Left colon (tissue), 2 donors: Measurements from ENCODE around the gene DICER1. TPM values are rescaled to one million over a fixed set of nuclear protein-coding genes. Genes with fewer than 3 reads are reported as not detected.
"Not testable (repeated sequence)": the region's sequence is repeated elsewhere in the genome, so short reads cannot be mapped to it uniquely, and the experiment has no call there.

ENCODE experiments used
- ATAC-seq: fragments of 200-7000 bp; cut with Tn5 transposase; one replicate; pipeline ENCODE4 v1.9.1; 2020; ENCODE audit warnings: mild to moderate bottlenecking, moderate library complexity
- DNase-seq, 2 donors: peaks; one replicate each; pipeline ENCODE4 v3.0.0-alpha.2; 2020
- intact Hi-C, 2 donors: fragments of 100-400 bp; cut with DNase I in 1 of 2; cut with micrococcal nuclease in 1 of 2; formaldehyde crosslinking; loops; one replicate each; pipeline versions ENCODE4 v1.11.2 to v1.14.0; 2022; cut with DNase I, micrococcal nuclease
- long read RNA-seq: library from polyadenylated mRNA; unstranded; transcript quantifications from one replicate; pipeline ENCODE4 v2.0.0, GENCODE V29; 2021
- total RNA-seq, 2 donors: library from RNA; stranded (reverse); fragmentation: NEBNext Ultra II Directional; extraction: Animal tissue kit (Norgen Biotek cat#: 25700); gene quantifications; one replicate each; pipeline ENCODE4 v1.2.1, GENCODE V29; 2021
- donor health status: DM: no; HTN: no; CAD: no.
- donor health status: DM: yes; HTN: yes; CAD: no.

The DICER1 gene, protein sequence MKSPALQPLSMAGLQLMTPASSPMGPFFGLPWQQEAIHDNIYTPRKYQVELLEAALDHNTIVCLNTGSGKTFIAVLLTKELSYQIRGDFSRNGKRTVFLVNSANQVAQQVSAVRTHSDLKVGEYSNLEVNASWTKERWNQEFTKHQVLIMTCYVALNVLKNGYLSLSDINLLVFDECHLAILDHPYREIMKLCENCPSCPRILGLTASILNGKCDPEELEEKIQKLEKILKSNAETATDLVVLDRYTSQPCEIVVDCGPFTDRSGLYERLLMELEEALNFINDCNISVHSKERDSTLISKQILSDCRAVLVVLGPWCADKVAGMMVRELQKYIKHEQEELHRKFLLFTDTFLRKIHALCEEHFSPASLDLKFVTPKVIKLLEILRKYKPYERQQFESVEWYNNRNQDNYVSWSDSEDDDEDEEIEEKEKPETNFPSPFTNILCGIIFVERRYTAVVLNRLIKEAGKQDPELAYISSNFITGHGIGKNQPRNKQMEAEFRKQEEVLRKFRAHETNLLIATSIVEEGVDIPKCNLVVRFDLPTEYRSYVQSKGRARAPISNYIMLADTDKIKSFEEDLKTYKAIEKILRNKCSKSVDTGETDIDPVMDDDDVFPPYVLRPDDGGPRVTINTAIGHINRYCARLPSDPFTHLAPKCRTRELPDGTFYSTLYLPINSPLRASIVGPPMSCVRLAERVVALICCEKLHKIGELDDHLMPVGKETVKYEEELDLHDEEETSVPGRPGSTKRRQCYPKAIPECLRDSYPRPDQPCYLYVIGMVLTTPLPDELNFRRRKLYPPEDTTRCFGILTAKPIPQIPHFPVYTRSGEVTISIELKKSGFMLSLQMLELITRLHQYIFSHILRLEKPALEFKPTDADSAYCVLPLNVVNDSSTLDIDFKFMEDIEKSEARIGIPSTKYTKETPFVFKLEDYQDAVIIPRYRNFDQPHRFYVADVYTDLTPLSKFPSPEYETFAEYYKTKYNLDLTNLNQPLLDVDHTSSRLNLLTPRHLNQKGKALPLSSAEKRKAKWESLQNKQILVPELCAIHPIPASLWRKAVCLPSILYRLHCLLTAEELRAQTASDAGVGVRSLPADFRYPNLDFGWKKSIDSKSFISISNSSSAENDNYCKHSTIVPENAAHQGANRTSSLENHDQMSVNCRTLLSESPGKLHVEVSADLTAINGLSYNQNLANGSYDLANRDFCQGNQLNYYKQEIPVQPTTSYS (N-terminal part only)
- total RNA-seq = 10 to 100 TPM; 49.0 to 77.3 TPM
- long read RNA-seq, partial matches to known transcripts = 14 of 24 reads
- long read RNA-seq, other reads (novel, unspliced or antisense) = 10 of 24 reads

DNA sequence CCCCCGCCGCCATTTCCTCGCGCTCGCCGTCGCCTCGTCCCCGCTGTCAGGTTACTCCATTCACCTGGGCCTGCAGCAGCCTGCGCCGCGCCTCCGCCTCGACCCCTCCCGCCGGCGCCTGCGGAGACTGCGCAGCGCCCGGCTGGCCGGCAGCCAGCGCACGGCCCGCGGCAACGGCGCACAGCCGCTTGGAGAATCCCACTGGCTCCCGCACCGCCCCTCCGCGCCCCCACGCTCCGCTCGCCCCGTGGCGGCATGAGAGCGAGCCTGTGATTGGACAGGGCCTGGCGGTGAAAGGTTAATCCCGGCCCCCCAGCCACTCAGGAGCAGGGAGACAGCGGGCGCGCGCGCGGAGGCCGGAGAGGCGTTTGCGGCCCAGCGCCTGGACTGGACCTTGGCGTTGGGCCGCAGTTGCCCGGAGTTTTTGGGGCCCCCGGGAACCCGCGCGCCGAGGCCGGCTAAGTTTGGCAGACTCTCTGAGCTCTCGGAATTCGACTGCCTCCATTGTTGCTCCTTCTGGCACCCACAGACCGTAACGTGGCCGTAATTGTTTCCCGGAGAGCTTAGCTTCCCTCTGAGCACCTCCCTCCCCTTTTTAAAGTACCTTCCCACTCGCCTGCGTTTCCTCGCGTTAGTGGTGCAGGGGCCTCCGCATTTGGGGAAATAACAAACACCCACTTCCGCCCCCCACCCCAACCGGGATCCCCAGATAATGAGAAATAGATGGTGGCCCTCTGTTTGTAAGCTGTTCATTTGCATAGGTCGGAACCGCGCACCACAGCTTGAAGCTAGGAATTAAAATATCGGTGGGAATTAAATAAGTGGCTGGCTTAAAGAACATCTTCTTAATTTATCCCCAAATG, at the start of gene DICER1:
DICER1 (minus strand) TSS at position 203 of the 863 bp plus-strand sequence. CDS start 24,071 bp downstream, outside the sequence.
- ATAC-seq = peak; percentile 89
- DNase-seq = peak; percentile 96 to 98
- intact Hi-C loops = no loop called here

DNA sequence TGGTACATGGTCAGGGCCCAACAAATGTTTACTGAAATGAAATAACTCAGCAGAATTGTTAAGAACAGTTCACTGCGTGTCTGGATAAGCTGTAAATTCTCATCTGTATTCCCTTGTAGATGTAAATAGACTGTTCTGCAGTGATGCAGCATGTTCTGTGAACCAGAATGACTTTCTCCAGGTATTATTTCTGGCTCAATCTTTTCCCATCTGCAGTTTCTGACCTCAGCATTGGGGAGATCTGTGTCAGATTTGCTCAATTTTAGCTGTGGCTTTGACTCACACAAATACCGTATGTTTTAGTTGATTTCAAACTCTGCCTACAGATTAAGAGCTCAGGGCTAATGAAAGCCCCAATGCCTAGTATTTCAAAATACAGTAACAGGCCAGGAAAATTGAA, 49.2 kb upstream of the DICER1 start:
- ATAC-seq = no peak
- intact Hi-C loops = no loop called here
- no peak for DNase-seq

DNA sequence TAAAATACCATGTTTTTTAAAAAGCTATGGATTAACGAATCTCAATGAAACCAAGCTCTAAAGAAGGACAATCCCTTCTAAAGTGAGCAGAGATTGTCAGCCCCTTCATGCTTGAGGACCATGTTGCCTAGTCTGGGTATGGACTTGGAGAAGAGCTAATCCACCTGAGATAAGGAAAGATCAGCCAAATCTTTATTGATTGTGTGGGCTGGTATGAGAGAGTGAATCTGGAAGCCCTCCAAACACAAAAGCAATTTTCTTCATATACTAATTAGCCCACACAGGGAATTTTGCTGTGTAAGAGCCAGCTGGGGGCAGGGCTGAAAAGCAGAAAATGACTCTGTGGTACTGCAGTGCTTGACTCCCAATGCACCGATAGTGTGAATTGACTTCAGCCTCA, 47.4 kb upstream of the DICER1 start:
- no peak for ATAC-seq

DNA sequence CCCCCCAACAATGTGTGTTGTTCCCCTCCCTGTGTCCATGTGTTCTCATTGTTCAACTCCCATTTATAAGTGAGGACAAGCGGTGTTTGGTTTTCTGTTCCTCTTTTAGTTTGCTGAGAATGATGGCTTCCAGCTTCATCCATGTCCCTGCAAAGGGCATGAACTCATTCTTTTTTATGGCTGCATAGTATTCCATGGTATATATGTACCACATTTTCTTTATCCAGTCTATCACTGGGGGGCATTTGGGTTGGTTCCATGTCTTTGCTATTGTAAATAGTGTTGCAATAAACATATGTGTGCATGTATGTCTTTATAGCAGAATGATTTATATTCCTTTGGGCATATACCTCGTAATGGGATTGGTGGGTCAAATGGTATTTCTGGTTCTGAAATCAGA, 44.4 kb upstream of the DICER1 start:
- ATAC-seq, DNase-seq, intact Hi-C loops: not testable (repeated sequence)

More for the DNA sequence above, 47.4 kb upstream of the DICER1 start:
- intact Hi-C loops = no loop called here
- DNase-seq = no peak

DNA sequence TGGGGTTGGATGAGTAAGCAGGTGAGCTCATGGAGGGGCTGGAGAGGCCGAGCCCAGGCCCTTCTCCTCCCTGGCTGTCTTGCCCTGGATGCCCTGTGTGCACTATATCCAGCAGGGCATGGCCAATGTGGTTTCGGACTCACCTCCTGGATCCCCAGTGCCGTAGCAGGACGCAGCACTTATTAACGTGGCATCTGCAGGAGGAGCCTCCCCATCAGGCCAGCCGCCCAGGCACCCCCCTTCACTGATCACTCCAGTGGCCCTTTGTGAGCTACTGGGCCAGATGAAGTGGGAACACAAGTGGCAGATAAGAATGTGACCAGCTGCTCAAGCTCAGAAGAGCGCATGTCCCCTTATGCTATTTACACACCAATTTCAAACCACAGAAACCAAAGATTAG, 43.1 kb upstream of the DICER1 start:
- intact Hi-C loops = no loop called here
- no peak for DNase-seq
- no peak for ATAC-seq

DNA sequence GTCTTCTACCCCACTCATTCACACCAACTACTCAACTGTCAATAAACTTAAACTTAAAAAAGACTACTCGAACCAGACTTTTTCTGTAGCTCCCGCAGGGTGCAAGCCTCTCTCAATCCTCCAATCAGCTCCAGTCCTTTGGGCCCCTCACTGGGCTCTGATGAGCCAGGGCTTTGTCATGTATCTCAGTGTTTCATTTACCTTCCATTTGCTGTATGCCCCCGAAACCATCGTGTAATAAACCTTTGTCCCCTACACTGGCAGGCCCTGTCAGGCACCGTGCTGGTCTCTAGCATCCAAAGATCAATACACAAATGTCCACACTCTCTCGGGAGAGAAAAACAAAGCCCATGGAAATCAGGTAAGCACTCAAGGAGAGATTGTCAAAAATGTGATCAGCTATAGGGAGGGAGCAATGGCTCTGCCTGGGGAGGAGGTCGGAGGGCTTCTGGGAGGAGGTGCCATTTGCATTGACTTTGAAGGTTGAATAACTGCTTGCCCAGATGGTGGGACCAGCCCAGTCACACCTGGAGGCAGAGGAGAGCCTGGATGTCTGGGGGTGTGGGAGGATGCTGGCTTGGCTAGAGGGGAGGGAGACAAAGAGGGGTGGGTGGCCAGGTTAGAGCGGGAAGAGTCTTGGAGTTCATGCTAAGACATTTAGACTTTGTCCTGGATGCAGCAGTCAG, 42.1 kb upstream of the DICER1 start:
- intact Hi-C loops = no loop called here
- ATAC-seq (no peak), DNase-seq (no peak)

DNA sequence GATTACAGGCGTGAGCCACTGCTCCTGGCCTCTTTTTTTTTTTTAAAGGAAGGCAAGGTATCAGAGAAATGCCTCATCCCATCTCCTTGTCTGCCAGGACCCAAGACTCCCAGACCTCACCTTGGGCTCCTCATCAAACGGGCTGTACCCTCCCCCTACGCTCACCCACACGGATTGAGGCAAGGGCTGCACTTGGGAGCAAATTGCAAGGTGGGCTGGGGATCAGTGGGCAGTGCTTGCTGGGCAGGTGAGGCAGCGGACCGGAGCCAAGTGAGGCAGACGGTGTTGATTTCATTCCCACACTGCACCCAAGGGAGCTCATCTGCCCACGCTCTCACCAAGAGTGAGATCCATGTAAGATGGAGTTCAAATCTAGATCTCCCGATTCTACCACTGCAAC, 41.0 kb upstream of the DICER1 start:
- ATAC-seq (no peak), DNase-seq (no peak)
- intact Hi-C loops = no loop called here

DNA sequence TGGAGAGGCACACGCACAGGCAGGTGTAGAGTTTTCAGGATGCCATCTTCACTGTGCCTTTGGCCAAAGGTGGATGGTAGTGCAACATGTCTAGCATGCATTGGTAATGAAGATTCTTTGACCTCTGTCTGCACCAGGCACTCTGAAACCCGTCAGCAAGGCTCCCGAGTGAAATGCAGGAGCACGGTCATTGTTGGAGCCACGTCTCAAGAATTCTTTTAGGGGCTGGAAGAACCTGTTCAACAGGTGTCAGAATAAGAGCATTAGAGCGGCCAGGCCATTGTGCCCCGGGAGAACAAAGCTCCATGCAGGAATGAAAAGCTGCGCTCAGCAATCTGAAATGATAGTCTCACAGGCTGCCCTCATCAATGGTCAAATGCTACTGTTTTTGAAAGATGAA, 40.2 kb upstream of the DICER1 start:
- intact Hi-C loops = no loop called here
- no peak for DNase-seq
- peak; percentile 59 for ATAC-seq

DNA sequence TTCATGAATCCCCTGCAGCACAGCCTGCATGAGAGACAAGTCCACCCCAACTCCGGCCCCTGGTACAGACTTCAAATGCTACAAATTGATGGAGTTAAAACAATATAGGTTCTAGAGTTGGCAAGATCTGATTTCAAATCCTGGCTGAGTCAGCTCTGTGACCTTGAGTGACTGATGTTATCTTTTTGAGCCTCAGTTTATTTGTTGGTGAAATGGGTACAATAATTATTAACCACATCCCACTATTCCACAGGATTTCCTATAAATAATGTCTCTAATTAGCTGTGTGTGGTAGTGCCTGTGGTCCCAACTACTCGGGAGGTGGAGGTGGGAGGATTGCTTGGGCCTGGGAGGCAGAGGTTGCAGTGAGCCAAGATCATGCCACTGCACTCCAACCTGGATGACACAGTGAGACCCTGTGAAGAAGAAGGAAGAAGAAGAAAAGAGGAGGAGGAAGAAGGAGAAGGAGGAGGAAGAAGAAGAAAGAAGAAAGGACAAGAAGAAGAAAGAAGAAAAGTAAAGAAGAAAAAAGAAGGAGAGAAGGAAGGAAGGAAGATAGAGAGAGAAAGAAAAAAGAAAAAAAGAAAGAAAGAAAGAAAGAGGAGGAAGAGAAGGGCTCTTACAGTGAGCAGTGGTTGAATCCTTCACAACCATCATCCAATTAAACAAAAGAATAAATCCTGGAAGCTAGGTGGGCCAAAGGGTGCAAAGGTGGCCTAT, 39.7 kb upstream of the DICER1 start:
- DNase-seq = no peak
- intact Hi-C loops = no loop called here
- ATAC-seq = no peak

DNA sequence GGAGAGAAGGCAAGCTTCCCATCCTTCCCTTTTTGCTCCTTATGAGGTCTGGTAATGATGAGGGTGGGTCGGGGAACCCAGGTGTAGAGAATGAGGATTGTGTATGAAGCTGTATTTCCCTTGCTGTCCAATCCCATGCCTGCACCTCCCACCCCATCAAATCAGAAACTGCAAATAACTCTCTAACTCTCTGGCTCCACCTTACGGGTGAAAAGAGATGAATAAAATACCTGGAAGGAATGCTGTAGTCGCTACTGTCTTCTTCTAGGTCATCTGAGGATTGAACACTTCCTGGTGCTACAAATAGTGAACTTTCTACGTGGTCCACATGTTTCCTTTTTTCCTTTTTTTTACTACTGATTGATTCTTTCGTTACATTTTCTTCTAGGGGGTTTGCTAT, 38.9 kb upstream of the DICER1 start:
- peak; percentile 71 for ATAC-seq
- intact Hi-C loops = no loop called here
- DNase-seq = no peak

DNA sequence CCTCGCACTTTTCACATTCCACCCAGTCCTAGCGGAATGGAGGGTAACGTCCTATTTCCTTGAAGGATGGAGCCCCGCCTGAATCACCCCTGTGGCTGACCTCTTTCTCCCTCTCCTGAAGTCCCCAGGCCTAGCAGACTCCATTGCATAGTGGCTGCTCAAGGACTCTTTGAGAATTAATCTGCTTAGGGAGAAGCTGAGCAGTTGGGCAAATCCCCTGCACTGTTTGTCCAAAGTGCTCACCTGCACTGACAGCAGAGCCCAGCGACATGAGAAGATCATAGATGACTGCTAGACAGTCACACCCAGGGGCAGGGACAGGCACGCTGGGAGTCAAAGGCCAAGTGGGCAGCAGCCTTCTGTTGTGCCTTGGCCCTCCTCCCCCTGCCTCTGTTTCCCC, 37.7 kb upstream of the DICER1 start:
- DNase-seq (no peak), ATAC-seq (no peak)
- intact Hi-C loops = no loop called here

DNA sequence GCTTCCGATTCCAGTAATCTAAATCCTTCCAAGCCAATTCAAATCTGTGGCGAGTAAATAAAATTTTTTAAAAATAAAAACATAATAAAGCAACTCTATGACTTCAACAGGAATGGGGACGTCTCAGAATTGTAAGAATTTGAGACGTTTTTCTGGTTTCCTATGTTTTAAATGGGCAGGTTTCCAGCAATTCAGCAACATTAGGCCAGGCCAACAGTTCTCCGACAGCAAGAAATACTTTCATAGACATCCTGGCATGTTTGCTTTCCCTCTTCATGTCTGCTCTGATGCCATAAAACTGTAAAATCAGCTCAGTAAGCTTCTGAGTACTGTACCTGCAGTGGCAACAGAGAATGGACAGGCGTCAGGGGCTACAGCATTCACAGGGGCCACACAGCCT, 35.8 kb upstream of the DICER1 start:
- ATAC-seq (no peak), DNase-seq (no peak)
- intact Hi-C loops = no loop called here

DNA sequence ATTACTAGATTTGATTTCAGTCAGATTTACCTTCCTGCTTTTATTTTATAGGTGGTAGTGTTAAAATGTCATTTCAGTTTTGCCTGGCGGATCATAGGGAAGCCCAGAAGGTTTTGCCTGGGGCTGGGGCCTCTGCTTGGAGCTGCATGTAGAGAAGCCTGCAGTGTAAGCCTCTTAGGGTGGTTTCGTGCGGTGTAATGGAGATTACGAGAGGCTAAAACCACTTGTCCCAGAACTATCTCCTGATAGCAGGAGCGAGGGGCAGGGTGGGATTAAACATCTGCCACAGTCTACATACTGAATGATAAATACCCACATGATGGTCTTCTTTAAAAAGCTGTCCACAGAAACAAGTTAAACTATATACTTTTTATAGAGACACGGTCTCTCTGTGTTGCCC, 35.0 kb upstream of the DICER1 start:
- DNase-seq = no peak
- intact Hi-C loops = no loop called here

DNA sequence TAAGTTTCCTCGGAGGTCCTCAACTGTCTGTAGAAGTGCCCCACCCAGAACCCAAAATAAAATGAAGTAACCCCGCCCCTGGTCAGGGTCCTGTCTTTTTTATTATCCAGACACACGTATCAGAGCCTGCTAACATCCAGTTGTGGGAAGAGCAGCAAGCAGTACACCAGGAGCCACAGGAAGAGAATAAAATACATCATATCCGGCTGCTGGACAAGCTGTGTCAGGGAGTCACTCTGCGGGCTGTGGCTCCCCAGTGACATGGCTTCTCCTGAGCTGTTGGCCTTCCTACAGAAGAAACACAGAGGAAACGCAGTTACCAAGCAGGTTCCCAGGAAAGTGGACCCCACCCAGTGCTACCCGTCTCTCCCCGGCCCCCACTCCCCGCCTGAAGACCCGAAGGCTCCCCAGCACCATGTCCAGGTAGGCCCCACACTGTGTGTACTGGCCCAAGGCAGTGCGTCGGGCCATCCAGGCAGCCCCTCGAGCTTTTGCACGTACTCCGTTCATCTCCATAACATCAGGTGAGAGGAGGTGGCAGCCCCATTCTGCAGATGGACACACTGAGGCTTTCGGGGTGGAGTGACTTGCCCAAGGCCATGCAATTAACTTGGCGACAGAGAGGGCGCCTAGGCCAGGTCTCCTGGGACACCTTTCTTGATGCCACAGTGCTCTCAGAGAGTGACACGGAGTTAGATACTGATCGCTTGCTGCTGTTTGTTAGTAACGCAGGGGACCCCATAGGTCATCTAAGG, 34.3 kb upstream of the DICER1 start:
- DNase-seq (no peak), ATAC-seq (no peak)
- intact Hi-C loops = no loop called here

More for the DNA sequence above, 35.0 kb upstream of the DICER1 start:
- ATAC-seq = no peak

DNA sequence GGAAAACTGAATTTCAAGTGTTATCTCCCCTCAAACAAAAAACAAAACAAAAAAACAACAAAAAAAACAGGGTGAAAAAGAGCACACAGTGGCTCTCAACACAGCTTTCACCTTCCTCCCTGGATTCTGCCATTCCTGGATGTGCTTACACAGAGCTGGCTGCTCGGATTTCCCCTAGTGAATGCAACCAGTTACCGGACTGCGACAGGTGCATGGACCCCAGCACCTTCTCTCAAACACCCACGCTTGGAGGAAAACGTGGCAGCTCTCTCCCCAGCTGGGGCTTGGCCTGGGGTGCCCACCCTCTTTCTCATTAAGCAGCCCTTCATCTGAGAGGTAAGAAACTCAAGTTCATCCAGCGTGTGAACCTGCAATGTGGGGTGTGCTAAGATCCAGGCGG, 33.5 kb upstream of the DICER1 start:
- ATAC-seq (no peak), DNase-seq (no peak)
- intact Hi-C loops = no loop called here

DNA sequence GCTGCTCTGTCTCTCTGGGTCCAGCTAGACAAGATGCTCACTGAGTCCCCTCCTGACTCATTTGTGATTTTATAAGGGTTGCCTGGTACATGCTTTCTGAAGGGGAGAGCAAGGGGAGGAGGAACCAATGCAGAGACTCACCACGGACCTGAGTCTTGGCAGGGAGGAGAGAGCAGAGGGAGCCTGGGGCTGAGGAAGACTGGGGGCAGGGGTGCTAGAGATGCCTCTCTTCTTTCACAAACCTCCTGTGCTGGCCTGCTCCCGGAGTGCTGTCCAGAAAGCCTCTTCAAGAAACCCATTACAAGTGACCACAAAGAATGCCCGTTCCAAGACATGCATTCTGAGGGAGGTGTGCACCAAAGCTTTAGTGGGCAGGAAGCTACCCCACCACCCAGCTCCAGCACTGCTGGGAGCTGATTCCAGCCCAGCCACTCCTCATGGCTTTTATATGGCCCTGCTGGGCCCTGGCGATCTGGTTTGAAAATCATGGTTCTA, 33.1 kb upstream of the DICER1 start:
- DNase-seq (no peak), ATAC-seq (no peak)
- intact Hi-C loops = no loop called here
